Mucosa of gallbladder (tissue), 1 donor: Measurements from ENCODE around the gene FSD1. TPM values are rescaled to one million over a fixed set of nuclear protein-coding genes. Genes with fewer than 3 reads are reported as not detected.
"Not testable (repeated sequence)": the region's sequence is repeated elsewhere in the genome, so short reads cannot be mapped to it uniquely, and the experiment has no call there.

Experiments used
- DNase-seq: peaks from one replicate; pipeline ENCODE4 v3.0.0-alpha.2; 2020; ENCODE audit warnings: low spot score
- total RNA-seq: library from RNA; stranded (reverse); gene quantifications from one replicate; pipeline ENCODE4 v1.2.1, GENCODE V29; 2021
- donor health status: DM: no; HTN: no; CAD: no.

FSD1 gene
- total RNA-seq, 1 donor from 2014 or later = 1.3 TPM

DNA sequence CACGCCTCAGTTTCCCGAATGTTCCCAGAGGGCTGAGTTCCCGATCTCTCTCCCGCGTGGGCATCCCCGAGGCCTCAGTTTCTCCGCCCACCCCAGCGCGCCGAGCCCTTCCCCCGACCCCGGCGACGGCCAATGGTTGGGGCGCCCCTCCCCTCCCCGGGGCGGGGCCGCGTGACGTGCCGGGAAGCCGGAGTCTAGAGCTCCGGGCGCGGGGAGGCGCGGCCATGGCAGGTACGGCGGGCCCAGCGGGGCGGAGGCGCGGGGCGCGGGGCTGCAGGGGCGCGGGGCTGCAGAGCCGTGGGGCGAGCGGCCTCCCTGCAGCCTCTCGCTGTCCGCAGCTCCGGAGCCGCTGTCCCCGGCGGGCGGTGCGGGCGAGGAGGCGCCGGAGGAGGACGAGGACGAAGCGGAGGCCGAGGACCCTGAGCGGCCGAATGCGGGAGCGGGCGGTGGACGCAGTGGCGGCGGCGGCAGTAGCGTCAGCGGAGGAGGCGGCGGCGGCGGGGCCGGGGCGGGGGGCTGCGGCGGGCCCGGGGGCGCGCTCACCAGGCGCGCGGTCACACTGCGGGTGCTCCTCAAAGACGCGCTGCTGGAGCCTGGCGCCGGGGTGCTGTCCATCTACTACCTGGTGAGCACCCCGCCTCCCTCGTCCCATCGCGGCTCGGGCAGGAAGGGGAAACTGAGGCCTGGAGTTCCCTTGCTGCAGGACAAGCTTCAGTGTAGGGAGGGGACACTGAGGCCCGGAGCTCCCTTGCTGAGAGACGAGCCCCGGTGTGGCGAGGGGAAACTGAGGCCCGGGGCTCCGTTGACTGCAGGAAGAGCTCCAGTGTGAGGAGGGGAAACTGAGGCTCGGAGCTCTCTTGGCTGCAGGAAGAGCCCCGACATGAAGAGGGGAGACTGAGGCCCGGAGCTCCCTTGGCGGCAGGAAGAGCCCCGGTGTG is 39.2 kb downstream of the FSD1 start, which contains the start of gene MPND:
TSS of gene MPND (plus strand) at position 193 of the 938 bp plus-strand sequence. CDS start at position 225, 32 bp downstream.
- peak; percentile 93 for DNase-seq

DNA sequence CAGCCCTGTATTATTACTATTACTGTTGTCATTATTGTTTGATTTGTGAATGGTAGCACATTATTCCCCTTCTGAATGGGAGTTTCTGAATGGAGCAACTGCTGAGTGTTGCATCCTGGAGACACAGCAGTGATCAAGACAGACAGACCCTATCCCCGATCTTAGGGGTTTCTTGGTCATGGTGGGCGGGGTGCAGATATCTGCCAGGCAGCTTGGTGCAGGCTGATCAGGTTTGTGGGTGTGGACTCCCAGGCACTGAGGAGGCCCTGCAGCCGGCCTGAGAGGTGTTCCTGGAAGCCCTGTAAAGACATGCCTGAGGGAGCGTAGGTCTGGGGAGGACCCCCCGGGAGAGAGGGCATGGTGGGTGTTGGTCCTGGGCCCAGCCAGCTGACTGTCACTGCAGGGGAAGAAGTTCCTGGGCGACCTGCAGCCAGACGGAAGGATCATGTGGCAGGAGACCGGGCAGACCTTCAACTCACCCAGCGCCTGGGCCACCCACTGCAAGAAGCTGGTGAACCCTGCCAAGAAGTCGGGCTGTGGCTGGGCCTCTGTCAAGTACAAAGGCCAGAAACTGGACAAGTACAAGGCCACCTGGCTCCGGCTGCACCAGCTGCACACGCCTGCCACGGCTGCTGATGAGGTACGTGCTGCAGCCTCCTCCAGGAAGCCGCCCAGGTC is 41.1 kb downstream of the FSD1 start:
- DNase-seq = no peak

DNA sequence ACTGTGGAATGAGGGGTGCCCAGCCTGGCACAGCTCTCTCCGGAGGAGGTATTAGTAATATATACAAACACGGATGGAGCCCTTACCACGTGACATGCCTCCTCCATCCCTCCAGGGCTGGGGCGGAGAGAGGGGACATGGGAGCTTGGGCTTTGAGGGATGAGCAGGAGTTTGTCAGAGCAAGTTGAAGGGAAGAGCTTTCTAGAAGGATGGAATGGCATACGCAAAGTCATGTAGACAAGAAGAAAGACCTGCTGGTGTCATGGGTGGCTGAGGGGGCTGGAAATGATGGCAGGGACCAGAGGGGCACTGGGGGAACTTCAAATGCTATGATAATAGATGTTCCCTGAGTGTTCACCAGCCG is 41.6 kb downstream of the FSD1 start:
- DNase-seq = no peak

DNA sequence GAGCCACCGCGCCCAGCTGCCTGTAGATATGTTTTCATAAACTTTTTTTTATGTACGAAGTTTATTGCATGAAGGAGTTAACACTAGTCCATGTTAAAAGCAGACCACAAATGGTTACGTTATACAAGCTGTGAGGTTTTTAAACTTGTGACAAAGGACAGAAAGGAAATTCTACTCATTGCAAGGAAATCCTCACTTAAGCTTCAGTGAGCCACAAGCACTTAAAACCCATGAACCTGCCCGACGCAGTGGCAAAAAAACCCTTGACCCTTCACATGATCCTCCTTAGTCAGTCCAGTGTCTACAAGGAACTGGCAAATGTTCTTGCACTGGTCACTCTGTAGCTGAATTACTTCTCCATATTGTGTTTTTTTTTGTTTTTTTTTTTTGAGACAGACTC is 43.1 kb downstream of the FSD1 start:
- no peak for DNase-seq

DNA sequence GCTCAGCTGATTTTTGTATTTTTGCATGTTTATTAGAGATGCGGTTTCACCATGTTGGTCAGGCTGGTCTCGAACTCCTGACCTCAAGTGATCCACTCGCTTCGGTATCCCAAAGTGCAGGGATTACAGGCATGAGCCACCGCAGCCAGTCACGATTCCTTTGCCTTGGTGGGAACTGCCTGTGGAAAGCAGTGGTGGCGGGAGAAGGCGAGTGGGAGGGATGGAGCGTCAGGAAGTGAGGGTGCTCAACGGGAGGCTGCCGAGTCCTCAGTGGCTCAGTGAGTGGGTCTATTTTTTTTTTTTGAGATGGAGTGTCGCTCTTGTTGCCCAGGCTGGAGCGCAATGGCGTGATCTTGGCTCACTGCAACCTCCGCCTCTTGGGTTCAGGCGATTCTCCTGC is 44.8 kb downstream of the FSD1 start:
- not testable (repeated sequence) for DNase-seq

DNA sequence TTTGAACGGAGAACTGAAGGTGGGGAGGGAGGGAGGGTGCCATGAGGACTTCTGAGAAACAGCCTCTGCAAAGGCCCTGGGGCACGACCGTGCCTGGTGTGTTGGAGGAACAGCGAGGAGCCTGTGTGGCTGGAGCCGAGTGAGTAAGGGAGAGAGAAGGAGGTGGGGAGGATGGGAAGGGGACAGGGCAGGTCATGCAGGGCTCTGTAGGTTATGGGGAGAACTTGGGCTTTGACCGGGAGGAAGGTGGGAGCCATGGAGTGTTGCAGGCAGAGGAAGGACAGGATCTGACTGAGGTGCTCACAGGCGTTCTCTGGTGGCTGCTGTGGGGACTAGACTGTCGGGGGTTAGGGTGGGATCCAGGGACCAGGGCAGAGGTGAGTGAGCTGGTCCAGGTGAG is 45.7 kb downstream of the FSD1 start:
- DNase-seq = no peak

DNA sequence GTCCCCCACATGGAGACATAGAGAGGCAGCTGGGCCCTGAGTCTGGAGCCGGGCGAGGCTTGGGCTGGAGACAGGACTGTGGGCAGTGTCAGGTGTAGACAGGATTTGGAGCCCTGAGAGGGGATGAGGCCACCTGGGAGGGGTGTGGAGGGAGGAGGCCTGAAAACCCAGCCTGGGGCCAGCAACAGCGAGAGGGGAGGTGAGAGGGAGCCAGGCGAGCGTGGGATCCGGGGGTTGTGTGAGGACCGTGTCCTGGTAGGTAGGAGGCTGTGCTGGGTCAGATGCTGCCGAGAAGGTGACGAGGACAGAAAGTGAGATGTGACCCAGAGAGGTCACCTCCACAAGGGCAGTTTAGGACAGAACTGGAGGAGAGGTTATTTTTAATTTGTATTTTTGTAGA is 46.3 kb downstream of the FSD1 start:
- DNase-seq = no peak

DNA sequence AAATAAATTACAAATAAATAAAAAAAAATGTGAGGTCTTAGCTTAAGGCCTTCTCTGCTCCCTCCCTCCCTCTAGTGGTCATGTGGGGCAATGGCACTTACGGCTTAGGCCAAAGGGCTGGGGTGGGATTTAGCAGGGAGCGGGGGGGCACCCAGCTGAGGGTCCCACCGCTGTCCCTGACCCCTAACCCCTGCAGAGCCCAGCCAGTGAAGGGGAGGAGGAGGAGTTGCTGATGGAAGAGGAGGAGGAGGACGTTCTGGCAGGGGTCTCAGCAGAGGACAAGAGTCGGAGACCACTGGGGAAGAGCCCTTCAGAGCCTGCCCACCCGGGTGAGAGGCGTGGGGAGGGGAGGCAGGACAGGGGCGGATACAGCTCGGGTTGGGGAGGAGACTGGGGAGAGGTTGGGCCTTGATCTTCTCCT is 48.3 kb downstream of the FSD1 start:
- no peak for DNase-seq

DNA sequence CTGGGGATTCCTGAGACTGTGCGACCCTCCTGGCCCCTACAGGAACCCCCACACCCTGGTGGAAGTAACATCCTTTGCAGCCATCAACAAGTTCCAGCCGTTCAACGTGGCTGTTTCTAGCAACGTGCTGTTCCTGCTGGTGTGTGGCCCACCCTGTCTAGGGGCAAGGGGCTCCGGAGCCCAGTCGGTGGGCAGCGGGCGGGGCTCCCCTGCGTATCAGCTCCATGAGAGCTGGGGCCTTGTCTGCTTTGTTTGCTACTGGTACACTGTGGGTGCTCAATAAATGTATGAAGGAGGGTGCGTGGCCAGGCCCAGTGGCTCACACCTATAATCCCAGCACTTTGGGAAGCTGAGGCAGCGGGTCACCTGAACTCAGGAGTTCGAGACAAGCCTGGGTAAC is 49.9 kb downstream of the FSD1 start:
- no peak for DNase-seq

DNA sequence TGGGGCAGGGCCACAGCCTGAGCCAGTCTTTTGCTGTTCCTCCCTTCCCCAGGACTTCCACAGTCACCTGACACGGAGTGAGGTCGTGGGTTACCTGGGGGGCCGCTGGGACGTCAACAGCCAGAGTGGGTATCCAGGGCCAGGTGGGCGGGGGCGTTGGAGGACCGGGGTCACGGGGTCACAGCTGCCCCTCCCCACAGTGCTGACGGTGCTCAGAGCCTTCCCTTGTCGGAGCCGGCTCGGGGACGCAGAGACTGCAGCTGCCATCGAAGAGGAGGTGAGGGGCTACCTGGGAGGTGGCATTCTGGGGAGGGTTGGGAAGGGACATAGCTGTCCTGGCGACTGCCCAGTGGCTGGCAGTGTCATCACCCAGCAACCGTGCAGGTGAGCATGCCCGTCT is 50.5 kb downstream of the FSD1 start:
- DNase-seq = no peak

DNA sequence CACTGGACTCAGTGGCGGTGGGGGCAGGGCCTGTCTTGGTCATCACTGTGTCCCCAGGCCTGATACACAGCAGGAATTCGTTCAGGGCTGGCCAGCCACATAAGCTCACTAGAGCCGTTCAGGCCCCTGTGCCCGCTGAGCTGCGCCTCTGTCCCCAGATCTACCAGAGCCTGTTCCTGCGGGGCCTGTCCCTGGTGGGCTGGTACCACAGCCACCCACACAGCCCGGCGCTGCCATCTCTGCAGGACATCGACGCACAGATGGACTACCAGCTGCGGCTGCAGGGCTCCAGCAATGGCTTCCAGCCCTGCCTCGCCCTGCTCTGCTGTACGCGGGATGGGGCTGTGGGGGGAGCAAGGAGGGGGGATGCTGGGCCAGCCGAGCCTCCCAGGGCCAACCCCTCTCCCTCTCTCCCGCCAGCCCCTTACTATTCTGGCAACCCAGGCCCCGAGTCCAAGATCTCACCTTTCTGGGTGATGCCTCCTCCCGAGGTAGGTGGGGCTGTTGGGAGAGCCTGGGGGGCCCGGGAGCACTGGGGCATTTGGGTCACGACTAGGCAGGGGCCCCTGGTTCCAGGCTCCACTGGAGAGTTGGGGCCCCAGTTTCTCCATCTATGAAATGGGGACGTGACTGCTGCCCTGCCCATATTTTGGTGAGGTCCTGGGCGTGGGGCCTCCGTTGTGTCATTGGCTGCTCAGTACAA is 52.8 kb downstream of the FSD1 start:
- no peak for DNase-seq

DNA sequence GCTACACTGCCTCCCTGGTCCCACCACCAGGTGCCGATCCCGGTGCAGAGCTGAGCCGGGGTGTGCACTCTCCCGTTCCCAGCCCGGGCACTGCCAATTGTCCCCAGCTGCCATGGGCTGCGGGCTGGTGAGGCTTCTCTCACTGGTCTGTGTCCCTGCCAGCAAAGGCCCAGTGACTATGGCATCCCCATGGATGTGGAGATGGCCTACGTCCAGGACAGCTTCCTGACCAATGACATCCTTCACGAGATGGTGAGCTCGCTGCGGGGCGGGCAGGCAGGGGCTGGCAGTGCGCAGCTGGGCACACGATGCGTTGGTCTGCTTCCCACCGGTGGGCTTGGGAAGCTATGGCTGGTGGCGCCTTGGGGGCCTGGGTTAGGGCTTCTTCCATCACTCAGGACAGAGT is 53.5 kb downstream of the FSD1 start:
- DNase-seq = no peak

DNA sequence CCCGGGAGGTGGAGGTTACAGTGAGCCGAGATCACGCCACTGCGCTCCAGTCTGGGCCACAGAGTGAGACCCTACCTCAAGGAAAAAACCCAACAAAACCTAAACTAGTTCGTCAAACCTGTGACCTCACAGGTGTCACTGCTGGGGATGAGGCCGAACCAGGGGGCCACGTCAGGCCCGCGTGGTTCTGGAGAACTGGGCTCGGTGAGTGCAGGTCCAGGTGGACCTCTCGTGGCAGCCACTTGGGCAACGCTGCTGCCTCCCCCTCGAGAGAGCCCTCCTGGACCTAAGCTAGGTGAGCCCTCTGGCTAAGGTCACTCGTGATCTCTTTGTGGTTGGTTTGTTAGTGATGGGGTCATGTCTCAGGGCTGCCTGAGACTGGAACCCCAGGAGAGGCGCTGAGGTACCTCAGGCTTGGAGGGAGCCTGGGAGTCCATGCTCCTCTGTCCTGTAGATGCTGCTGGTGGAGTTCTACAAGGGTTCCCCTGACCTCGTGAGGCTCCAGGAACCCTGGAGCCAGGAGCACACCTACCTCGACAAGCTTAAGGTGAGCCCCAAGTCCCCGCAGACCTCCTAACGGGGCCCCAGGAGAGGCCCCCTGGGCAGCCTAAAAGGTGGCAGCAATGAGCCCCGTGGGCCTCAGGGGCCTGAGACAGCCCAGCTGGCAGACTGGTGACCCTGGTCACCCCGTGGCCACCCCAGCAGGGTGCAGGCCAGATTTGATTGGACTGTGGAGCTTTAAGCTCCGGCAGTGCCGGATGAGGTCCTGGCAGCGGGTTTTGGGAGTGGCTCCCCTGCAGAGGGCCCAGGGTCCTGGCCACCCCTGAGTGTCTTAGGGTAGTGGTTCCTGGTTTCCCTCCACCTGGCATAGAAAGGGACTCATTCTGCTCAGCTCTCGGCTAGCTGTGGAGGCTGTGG is 54.6 kb downstream of the FSD1 start:
- DNase-seq = no peak

DNA sequence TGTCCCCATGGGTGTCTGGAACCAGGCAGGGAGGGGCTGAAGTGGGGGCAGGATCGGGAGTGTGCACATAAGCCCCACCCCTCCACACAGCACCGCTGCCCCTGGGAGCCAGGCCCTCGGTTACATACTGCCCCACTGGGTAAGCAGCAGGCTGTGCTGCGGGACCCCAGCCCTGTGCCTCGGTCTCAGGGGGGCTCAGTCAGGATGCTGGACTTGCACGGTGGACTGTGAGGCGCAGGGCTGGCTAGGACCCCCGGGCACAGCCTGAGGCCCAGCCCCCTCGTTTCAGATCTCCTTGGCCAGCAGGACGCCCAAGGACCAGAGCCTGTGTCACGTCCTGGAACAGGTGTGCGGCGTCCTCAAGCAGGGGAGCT is 55.2 kb downstream of the FSD1 start:
- DNase-seq = no peak

DNA sequence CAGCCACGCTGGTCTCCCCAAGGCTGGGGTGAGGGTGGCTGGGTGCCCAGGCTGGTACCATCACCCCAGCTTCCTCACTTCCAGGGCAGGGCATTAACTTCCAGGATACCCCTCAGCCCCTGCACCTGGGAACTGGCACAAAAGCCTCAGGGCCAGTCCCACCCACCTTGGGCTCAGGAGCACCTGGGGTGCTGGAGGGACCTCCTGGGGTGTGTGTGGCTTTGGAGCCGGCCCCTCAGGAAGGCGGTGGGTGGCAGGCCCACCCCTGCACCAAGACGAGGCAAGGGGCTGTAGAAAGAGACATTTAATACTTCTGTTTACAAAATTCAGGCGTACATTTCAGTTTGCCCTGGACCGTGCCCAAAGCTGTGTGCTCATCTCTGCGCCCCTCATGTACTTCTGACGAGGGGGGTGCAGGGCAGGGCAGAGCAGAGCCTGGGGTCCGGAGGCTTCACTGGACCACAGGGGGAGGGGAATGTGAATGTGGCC is 55.7 kb downstream of the FSD1 start:
- DNase-seq = no peak

DNA sequence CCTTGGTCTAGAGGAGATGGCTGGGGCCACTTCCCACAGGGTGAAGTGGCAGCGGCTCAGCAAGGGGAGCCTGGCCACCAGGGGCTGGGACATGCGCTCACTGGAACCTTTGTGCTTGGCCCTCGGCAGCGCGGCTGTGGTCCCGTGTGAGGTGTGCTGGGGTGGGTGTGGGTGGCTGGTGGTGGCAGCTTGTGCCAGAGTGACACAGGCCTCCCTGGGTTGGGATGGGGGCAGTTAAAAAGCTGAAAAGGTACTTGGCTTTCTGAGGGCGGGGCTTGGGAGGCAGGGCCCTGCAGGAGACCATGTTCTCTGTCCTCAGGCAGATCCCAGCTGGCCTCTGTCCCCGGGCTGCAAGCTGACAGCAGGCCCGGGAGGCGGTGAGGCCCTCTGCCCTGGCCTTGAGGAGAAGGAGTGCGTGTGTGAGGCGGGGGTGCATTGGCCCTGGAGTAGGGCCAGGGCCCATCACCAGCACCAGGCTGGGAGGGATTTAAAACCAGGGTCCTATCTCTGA is 56.3 kb downstream of the FSD1 start:
- no peak for DNase-seq

DNA sequence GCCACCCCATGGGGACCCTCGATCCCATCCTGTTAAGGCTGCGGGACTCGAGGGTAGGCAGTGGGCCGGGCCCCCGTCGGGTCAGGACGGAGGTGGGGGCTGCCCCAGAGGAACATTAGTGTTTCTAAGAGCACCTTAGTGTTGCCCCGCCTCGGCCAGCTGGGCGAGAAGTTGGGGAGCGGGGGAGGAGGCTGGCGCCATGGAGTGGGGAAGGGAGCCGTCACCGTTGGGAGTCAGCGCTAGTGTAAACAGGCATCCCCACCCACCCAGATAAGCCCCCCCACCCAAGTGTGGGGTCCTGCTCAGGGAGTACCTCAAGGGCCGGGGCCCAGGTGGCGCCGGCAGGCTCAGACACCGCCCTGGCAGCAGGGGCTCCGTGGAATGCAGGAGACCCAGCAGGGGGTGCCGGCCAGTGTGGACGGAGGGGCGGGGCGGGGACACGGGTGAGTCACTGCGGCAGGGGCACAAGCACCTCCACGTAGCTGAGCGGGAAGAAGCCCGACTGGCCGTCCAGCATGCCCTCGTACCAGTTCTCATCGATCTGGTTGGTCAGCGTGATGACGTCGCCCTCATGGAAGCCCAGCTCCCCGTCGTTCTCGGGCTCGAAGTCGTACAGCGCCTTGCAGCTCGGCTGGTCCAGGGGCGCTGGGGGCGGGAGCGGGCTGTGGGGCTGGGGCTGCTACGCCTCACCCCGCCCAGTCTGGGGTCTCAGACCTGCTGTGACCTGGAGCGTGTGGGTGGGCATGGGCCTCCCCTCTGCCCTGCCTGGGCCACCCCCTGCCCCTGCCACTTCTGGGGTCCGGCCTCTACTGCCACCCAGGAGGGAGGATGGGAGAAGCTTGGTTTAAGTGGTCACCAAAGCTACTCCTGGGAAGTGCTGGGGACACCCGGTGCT is 57.0 kb downstream of the FSD1 start:
- no peak for DNase-seq

DNA sequence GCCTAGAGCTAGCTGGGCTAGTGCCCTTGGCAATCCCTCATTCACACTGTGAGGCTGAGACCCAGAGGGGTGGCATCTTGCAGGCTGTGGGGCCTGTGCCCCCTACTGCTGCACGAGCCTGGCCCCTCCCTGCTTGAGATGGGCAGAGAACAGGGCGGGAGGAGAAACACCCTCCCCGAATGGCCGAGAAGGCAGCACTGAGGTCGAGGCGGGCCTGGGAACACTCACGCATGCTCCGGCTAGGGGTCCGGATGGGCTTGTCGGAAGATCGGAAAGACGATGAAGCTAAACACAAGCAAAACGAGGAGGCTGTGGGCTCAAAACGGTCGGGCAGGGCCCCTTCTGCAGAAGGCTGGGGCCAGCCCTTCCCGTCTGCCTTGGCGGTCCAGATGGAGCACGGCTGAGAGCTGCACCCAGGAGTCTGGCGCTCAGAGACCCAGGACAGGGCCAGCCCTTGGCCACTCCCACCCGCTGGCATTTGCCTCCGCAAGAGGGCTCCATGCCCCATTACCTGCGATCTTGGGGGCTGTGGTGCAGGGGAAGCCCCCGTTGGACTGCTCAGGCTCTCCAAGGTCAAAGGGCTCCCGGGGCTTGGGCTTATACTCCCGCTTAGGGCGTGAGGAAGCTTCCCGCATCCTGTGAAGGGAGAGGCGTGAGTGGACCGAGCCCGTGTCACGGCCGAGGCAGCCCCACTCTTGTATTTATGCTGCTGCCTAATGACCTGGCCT is 57.9 kb downstream of the FSD1 start:
- no peak for DNase-seq

DNA sequence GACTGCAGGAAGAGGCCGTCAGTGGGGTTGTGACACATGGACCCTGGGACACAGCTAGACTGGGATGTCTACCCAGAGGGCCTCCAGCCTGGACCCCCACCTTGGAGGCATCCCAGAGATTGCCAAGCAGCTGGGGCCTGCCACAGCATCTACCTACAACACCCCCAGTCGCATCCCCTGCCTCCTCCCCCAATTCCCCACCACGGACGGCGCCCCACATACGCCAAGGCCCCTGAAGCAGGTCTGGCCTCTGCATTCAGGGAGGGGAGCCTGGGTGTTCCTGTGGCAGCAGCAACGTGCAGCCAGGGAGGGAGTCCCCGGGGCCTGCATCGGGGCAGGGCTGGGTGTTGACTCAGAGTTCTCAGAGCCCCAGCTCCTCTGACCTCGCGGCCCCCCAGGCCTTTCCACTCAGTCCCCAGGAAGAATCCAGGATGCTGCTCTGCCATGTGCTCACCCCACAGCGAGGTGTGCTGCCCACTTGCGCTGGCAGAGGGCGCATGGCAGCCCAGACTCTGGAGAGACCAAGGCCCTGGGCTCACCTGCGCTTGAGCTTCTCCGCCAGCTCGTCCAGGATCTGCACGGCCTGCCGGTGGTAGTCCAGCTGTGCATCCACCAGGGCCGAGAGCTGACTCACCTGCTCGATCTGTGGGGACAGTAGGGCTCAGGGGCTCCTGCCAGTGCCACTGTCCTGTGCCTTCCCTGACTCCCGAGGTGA is 58.6 kb downstream of the FSD1 start:
- DNase-seq = no peak
